GM10266 (cell line): ENCODE results near the gene HSD17B1.

Source experiments
- DNase-seq: peaks from one replicate; pipeline ENCODE4 v3.0.0; 2012; ENCODE audit errors: extremely low spot score
- TF ChIP-seq, protein P1 (sequence below): IDR thresholded peaks from 2 replicates; pipeline ENCODE4 v1.5.1; 2012; ENCODE audit warnings: mild to moderate bottlenecking, low read depth; ENCODE audit not compliant: control insufficient read depth, insufficient read depth; ENCODE audit errors: missing control alignments

Gene HSD17B1

DNA sequence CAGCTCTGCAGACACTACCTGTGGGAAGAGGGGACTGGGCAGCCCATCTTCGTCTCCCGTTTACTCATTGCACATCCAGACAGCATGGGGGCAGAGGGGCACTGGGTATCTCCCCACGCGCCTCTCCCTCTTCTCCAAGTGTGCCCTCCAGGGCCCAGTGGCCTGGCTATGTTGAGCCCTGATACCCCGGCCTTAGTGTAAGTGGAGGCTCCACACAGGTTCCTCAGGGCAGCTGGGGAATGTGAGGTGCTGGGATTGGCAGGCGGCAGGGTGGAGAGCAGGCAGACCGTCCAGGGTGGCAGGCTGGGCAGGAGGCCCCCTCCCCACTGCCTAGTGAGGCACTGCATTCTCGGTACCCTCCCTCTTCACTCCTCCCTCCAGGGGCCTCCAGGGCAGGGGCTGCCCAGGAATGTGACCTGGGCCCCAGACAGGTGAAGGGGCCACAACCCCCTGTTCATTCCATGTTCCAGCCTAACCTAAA is 29.9 kb upstream of the HSD17B1 start:
- TF ChIP-seq, protein P1, sequence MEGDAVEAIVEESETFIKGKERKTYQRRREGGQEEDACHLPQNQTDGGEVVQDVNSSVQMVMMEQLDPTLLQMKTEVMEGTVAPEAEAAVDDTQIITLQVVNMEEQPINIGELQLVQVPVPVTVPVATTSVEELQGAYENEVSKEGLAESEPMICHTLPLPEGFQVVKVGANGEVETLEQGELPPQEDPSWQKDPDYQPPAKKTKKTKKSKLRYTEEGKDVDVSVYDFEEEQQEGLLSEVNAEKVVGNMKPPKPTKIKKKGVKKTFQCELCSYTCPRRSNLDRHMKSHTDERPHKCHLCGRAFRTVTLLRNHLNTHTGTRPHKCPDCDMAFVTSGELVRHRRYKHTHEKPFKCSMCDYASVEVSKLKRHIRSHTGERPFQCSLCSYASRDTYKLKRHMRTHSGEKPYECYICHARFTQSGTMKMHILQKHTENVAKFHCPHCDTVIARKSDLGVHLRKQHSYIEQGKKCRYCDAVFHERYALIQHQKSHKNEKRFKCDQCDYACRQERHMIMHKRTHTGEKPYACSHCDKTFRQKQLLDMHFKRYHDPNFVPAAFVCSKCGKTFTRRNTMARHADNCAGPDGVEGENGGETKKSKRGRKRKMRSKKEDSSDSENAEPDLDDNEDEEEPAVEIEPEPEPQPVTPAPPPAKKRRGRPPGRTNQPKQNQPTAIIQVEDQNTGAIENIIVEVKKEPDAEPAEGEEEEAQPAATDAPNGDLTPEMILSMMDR = no peak
- no peak for DNase-seq

DNA sequence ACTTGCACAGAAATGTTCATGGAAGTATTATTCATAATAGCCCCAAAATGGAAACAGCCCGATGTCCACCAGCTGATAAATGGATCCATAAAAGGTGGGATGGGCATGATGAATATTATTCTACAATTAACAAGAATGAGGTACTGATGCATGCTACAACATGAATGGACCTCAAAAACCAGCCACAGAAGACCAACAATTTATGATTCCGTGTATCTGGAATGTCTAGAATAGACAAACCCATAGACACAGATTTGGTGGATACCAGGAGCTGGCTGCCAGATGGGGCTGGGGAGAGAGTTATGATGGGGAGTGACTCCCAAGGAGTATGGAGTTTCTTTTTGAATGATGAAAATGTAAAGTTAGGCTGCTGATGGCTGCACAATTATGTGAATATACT is 27.5 kb upstream of the HSD17B1 start:
- DNase-seq = no peak
- TF ChIP-seq, protein P1 = no peak

- TF ChIP-seq, protein P1 = no peak
- DNase-seq = no peak
Measured at GRCh38 chr17:42526031-42526444, 26.7 kb upstream of the HSD17B1 start.

DNA sequence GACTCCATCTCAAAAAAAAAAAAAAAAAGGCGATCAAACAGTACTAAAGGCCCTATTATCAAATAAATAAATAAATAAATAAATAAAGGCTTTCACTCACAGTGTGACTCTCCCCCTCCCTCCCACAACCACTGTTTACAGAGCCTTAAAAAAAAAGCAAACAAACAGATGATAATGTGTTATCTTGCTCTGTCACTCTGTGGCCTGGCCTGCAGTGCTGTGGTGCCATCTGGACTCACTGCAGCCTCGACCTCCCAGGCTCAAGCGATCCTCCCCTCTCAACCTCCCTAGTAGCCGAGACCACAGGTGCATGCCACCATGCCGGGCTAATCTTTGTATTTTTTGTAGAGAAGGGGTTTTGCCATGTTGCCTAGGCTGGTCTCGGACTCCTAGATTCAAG is 24.8 kb upstream of the HSD17B1 start:
- DNase-seq = no peak
- TF ChIP-seq, protein P1 = no peak

- DNase-seq = no peak
Measured at GRCh38 chr17:42529061-42529460, 23.7 kb upstream of the HSD17B1 start.

DNA sequence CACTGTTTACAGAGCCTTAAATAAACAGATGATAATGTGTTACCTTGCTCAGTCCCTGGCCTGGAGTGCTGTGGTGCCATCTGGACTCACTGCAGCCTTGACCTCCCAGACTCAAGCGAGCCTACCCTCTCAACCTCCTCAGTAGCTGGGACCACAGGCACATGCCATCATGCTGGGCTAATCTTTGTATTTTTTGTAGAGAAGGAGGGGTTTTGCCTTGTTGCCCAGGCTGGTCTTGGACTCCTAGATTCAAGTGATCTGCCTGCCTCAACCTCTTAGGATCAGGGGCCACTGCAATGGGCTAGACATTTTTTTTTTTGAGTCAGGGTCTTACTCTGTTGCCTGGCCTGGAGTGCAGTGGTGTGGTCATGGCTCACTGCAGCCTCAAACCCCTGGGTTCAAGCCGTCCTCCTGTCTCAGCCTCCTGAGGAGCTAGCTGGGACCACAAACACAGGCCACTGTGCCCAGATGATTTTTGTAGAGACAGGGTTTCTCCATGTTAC is 21.7 kb upstream of the HSD17B1 start:
- DNase-seq = no peak

More at GRCh38 chr17:42529061-42529460, 23.7 kb upstream of the HSD17B1 start:
- TF ChIP-seq, protein P1 = no peak

DNA sequence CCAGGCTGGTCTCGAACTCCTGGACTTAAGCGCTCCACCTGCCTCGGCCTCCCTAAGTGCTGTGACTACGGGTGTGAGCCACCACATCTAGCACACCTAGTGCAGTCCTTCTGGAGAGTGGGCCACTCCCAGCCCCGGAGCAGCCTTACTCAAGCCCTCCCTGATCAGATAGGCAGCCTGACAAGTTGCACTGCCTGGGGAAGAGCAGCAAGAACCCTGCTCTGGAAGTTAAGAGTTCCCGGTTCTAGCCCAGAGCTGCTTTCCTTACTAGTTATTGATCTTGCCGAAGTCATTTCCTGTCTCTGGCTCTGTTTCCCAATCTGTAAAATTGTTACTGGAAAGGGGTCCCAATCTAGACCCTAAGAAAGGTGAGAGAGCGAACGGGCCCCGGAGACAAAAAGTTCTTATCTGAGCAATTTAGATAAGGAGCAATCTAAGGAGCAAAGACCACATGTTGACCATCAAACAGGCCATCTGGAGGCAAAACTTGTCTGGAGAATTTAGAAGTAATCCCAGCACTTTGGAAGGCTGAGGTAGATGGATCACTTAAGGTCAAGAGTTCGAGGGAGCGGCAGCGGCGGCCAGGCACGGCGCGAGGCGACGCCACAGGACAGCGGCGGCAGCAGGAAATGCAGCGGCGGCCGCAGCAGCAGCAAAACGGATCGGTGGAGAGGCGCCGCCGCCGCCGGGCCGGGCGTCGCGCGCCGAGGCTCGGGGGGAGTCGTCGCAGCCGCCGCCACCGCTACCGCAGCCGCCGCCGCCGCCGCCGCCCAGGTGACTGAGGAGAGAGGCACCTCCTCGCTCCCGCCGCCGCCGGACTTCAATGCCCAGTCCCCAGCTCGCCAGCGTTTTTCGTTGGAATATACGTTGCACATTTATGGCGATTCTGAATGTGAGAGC is 21.0 kb upstream of the HSD17B1 start:
- DNase-seq = peak; percentile 67
- TF ChIP-seq, protein P1 = peak; percentile 62

More for the DNA sequence above, 21.7 kb upstream of the HSD17B1 start:
- TF ChIP-seq, protein P1 = no peak
